Panc1 (cell line): Measurements from ENCODE around the gene ALG9. TPM values are rescaled to one million over a fixed set of nuclear protein-coding genes. Genes with fewer than 3 reads are reported as not detected.

Source experiments
- ATAC-seq: fragments of 200-7000 bp; cut with Tn5 transposase; 2 replicates; pipeline ENCODE4 v1.9.1; 2020; ENCODE audit warnings: mild to moderate bottlenecking, moderate library complexity
- BruUV-seq: library from RNA; stranded (reverse); fragments of 400-500 nt; replicated peaks from 2 replicates; lab custom pipeline; 2021; lab: Mats Ljungman, UMichigan
- CTCF ChIA-PET: fragments of 300-600 bp; sonication (Branson Sonifier 250); formaldehyde crosslinking; loops from one replicate; lab custom pipeline; 2022; ENCODE audit warnings: antibody characterized with exemption; lab: Charles Lee
- POLR2A ChIA-PET: fragments of 300-600 bp; sonication (Branson Sonifier 250); formaldehyde crosslinking; loops from one replicate; lab custom pipeline; 2022; ENCODE audit warnings: antibody characterized with exemption; lab: Charles Lee
- DNase-seq: peaks from one replicate; pipeline ENCODE4 v3.0.0-alpha.2; 2010; ENCODE audit warnings: low read depth, low spot score
- H3K27ac ChIP-seq: 2 replicates; pipeline ENCODE4 v1.5.1; 2011; ENCODE audit warnings: mild to moderate bottlenecking, low read length, inconsistent platforms
- H3K27me3 ChIP-seq: fragments of 200-500 bp; sonication (Bioruptor generic); 2 replicates; pipeline ENCODE4 v1.6.0; 2014; ENCODE audit warnings: low read length, inconsistent platforms; ENCODE audit not compliant: control insufficient read depth, insufficient read depth
- H3K36me3 ChIP-seq: fragments of 200-500 bp; sonication (Bioruptor generic); 2 replicates; pipeline ENCODE4 v1.5.1; 2014; ENCODE audit warnings: inconsistent platforms, mild to moderate bottlenecking, low read length, moderate library complexity; ENCODE audit not compliant: control insufficient read depth, insufficient read depth
- H3K4me1 ChIP-seq: 2 replicates; pipeline ENCODE4 v1.5.1; 2011; ENCODE audit warnings: inconsistent platforms, mild to moderate bottlenecking, low read length, moderate library complexity; ENCODE audit not compliant: control insufficient read depth, insufficient read depth
- H3K4me3 ChIP-seq, 2 experiments: 2 replicates each; pipeline ENCODE4 v1.5.1; 2011 to 2012; ENCODE audit warnings: low read depth in 2 of 2, low read length in 2 of 2, mild to moderate bottlenecking in 2 of 2, inconsistent platforms in 1 of 2, moderate library complexity in 1 of 2
- H3K9me3 ChIP-seq: fragments of 200-500 bp; sonication (Bioruptor generic); 2 replicates; pipeline ENCODE4 v1.5.1; 2014; ENCODE audit warnings: low read depth, mild to moderate bottlenecking, inconsistent platforms, low read length, moderate library complexity; ENCODE audit not compliant: control insufficient read depth, insufficient read depth
- CTCF ChIP-seq: fragments of 450-650 bp; IDR thresholded peaks from 2 replicates; pipeline ENCODE4 v1.5.1; 2017; ENCODE audit warnings: mild to moderate bottlenecking
- POLR2AphosphoS5 ChIP-seq: IDR thresholded peaks from 2 replicates; pipeline ENCODE4 v1.6.1; 2012; ENCODE audit warnings: mild to moderate bottlenecking, low read depth, low read length, moderate library complexity
- REST ChIP-seq, 2 experiments: IDR thresholded peaks; 2 replicates each; pipeline ENCODE4 v1.6.1; 2011 to 2012; ENCODE audit warnings: low read depth in 2 of 2, control low read depth in 1 of 2, low read length in 1 of 2, mild to moderate bottlenecking in 1 of 2, moderate library complexity in 1 of 2; ENCODE audit not compliant: insufficient read depth in 1 of 2
- SIN3A ChIP-seq: IDR thresholded peaks from 2 replicates; pipeline ENCODE4 v1.6.1; 2012; ENCODE audit warnings: low read depth, mild to moderate bottlenecking, low read length, moderate library complexity, borderline replicate concordance; ENCODE audit not compliant: insufficient read depth
- TCF7L2 ChIP-seq: IDR thresholded peaks from 2 replicates; pipeline ENCODE4 v1.6.1; 2011; ENCODE audit warnings: mild to moderate bottlenecking, low read depth, low read length, inconsistent platforms
- in situ Hi-C: cut with HindIII; loops from 2 replicates; pipeline ENCODE4 v1.10.0; 2016; ENCODE audit warnings: low sequenced_read_pairs, low pct_unique_long_range_greater_than_20kb
- intact Hi-C: fragments of 100-400 bp; cut with micrococcal nuclease; formaldehyde crosslinking; loops from one replicate; pipeline ENCODE4 v1.10.0; 2022; ENCODE audit not compliant: unreplicated experiment
- total RNA-seq: library from RNA; stranded (reverse); gene quantifications from one replicate; pipeline ENCODE4 v1.2.1, GENCODE V29; 2021; ENCODE audit not compliant: unreplicated experiment

ALG9 gene
- total RNA-seq, 1 experiment from 2014 or later = 27.1 TPM

GRCh38 chr11:111798279-111798678 is 73.1 kb downstream of the ALG9 start:
- intact Hi-C loops = no loop called here
- no peak overlapping the region for H3K27ac ChIP-seq
- CTCF ChIA-PET = interaction anchor here (0.6 kb wide), 1 partner anchor 21 kb away, joined by 3 read pairs; no protein-coding TSS in a partner anchor

GRCh38 chr11:111797145-111797581 is 74.2 kb downstream of the ALG9 start:
- in situ Hi-C loops (no loop called here), intact Hi-C loops (no loop called here)
- CTCF ChIA-PET = interaction anchor here (0.6 kb wide), 1 partner anchor 104 kb away, joined by 3 read pairs; no protein-coding TSS in a partner anchor
- no peaks in the 10 kb centered on the region for H3K9me3 ChIP-seq
- H3K27me3 ChIP-seq = no peaks in the 10 kb centered on the region
- no TSS peak for BruUV-seq
- no peak overlapping the region for H3K27ac ChIP-seq
- ATAC-seq (no peak), DNase-seq (no peak)
- no peaks in the 10 kb centered on the region for H3K36me3 ChIP-seq
- no peaks in the 10 kb centered on the region for H3K4me1 ChIP-seq
- H3K4me3 ChIP-seq = no peak overlapping the region
- POLR2A ChIA-PET = no interaction called here
- no peak for TF ChIP-seq REST (IDR thresholded peaks at IDR 0.05; ENCODE audit: insufficient read depth in 1 of 2, low read depth in 2 of 2, low read length in 1 of 2)
- TF ChIP-seq TCF7L2 = no peak
- no peak for TF ChIP-seq CTCF
- no peak for TF ChIP-seq POLR2AphosphoS5
- TF ChIP-seq SIN3A = no peak

More at GRCh38 chr11:111798279-111798678, 73.1 kb downstream of the ALG9 start:
- Histone ChIP-seq H3K9me3 (no peaks in the 10 kb centered on the region), H3K4me1 (no peaks in the 10 kb centered on the region), H3K27me3 (no peaks in the 10 kb centered on the region), H3K4me3 (no peak overlapping the region), H3K36me3 (no peaks in the 10 kb centered on the region)
- no TSS peak for BruUV-seq
- in situ Hi-C loops = no loop called here
- TF ChIP-seq REST (IDR thresholded peaks at IDR 0.05; ENCODE audit: insufficient read depth in 1 of 2, low read depth in 2 of 2, low read length in 1 of 2) (no peak), CTCF (no peak), SIN3A (no peak), POLR2AphosphoS5 (no peak), TCF7L2 (no peak)
- DNase-seq (no peak), ATAC-seq (no peak)
- POLR2A ChIA-PET = no interaction called here
